Neural cell (in vitro differentiated cells): ENCODE measurements around the gene GAB2. TPM values are rescaled to one million over a fixed set of nuclear protein-coding genes. Genes with fewer than 3 reads are reported as not detected.

Experiments used
- H2AFZ ChIP-seq: fragments of 200-600, 300-800 bp; sonication (generic), shearing (Covaris generic); 2 replicates; pipeline ENCODE4 v1.6.0; 2014; ENCODE audit warnings: low read depth, mild to moderate bottlenecking, antibody characterized with exemption, low read length, moderate library complexity
- H3F3A ChIP-seq: fragments of 200-600 bp; shearing (Covaris generic); 2 replicates; pipeline ENCODE4 v1.6.1; 2016; ENCODE audit warnings: mild to moderate bottlenecking, moderate library complexity, mixed read lengths, antibody characterized with exemption, low read length; ENCODE audit not compliant: insufficient read depth, poor library complexity, severe bottlenecking
- H3K27ac ChIP-seq: fragments of 200-600, 300-800 bp; sonication (generic), shearing (Covaris generic); 2 replicates; pipeline ENCODE4 v1.5.1; 2014; ENCODE audit warnings: mild to moderate bottlenecking, low read length, moderate library complexity
- H3K27me3 ChIP-seq: fragments of 300-800, 200-600 bp; sonication (generic), shearing (Covaris generic); 2 replicates; pipeline ENCODE4 v1.6.0; 2014; ENCODE audit warnings: mild to moderate bottlenecking, low read depth, low read length, moderate library complexity; ENCODE audit not compliant: insufficient read depth
- H3K36me3 ChIP-seq: fragments of 300-800, 200-600 bp; sonication (generic), shearing (Covaris generic); 2 replicates; pipeline ENCODE4 v1.5.1; 2014; ENCODE audit warnings: mild to moderate bottlenecking, antibody characterized with exemption, low read length, moderate library complexity; ENCODE audit not compliant: insufficient read depth
- H3K4me2 ChIP-seq: fragments of 300-800, 200-600 bp; sonication (generic), shearing (Covaris generic); 2 replicates; pipeline ENCODE4 v1.6.0; 2014; ENCODE audit warnings: mild to moderate bottlenecking, low read length
- H3K4me3 ChIP-seq: fragments of 300-800, 200-600 bp; sonication (generic), shearing (Covaris generic); 2 replicates; pipeline ENCODE4 v1.5.1; 2014; ENCODE audit warnings: mild to moderate bottlenecking, low read length, moderate library complexity
- H3K79me2 ChIP-seq: fragments of 200-600 bp; shearing (Covaris generic); replicated peaks from 2 replicates; pipeline ENCODE4 v1.6.0; 2014; ENCODE audit warnings: mild to moderate bottlenecking, low read length, moderate library complexity; ENCODE audit not compliant: insufficient read depth
- H3K9ac ChIP-seq: fragments of 300-800, 200-600 bp; sonication (generic), shearing (Covaris generic); 2 replicates; pipeline ENCODE4 v1.6.1; 2016; ENCODE audit warnings: mild to moderate bottlenecking, low read length, mixed read lengths
- H3K9me2 ChIP-seq: fragments of 200-600 bp; shearing (Covaris generic); 2 replicates; pipeline ENCODE4 v1.6.1; 2016; ENCODE audit warnings: mild to moderate bottlenecking, low read length, mixed read lengths; ENCODE audit not compliant: insufficient read depth
- H3K9me3 ChIP-seq: fragments of 200-600, 300-800 bp; sonication (generic), shearing (Covaris generic); 2 replicates; pipeline ENCODE4 v1.6.1; 2016; ENCODE audit warnings: mild to moderate bottlenecking, mixed run types, low read length, moderate library complexity, mixed read lengths
- H4K20me1 ChIP-seq: fragments of 200-600 bp; shearing (Covaris generic); 2 replicates; pipeline ENCODE4 v1.6.1; 2016; ENCODE audit warnings: mild to moderate bottlenecking, mixed run types; ENCODE audit not compliant: insufficient read depth
- EP300 ChIP-seq: fragments of 450-650 bp; conservative IDR thresholded peaks from 2 replicates; pipeline ENCODE4 v1.6.1; 2014; ENCODE audit warnings: antibody characterized with exemption, mild to moderate bottlenecking, moderate library complexity; ENCODE audit not compliant: poor library complexity, severe bottlenecking
- EZH2 ChIP-seq: fragments of 200-600, 300-800 bp; shearing (Covaris generic), sonication (generic); IDR thresholded peaks from 2 replicates; pipeline ENCODE4 v1.6.1; 2014; ENCODE audit warnings: antibody characterized with exemption, low read length, borderline replicate concordance, mild to moderate bottlenecking; ENCODE audit not compliant: insufficient read depth, poor library complexity, severe bottlenecking
- MXI1 ChIP-seq: fragments of 450-650 bp; conservative IDR thresholded peaks from 2 replicates; pipeline ENCODE4 v1.6.1; 2014; ENCODE audit warnings: antibody characterized with exemption, mild to moderate bottlenecking; ENCODE audit not compliant: poor library complexity, severe bottlenecking
- POLR2AphosphoS5 ChIP-seq: IDR thresholded peaks from 2 replicates; pipeline ENCODE4 v1.6.1; 2012
- RAD21 ChIP-seq: fragments of 450-650 bp; conservative IDR thresholded peaks from 2 replicates; pipeline ENCODE4 v1.6.1; 2014; ENCODE audit warnings: antibody characterized with exemption, mild to moderate bottlenecking, moderate library complexity
- REST ChIP-seq: IDR thresholded peaks from 2 replicates; pipeline ENCODE4 v1.6.1; 2012; ENCODE audit warnings: borderline replicate concordance
- SMC3 ChIP-seq: fragments of 450-650 bp; conservative IDR thresholded peaks from 2 replicates; pipeline ENCODE4 v1.6.1; 2014; ENCODE audit warnings: antibody characterized with exemption, mild to moderate bottlenecking, moderate library complexity; ENCODE audit not compliant: poor library complexity
- TAF1 ChIP-seq: IDR thresholded peaks from 2 replicates; pipeline ENCODE4 v1.6.1; 2012; ENCODE audit warnings: low read depth
- polyA plus RNA-seq: library from polyadenylated mRNA; depleted of rRNA; stranded (reverse); fragments of >200 nt; gene quantifications from 2 replicates; pipeline ENCODE4 v1.2.3, GENCODE V29; 2014
- TF ChIP-seq, protein P1 (sequence below): fragments of 450-650 bp; IDR thresholded peaks from 2 replicates; pipeline ENCODE4 v1.5.1; 2014; ENCODE audit warnings: antibody characterized with exemption, mild to moderate bottlenecking, moderate library complexity; ENCODE audit not compliant: poor library complexity, severe bottlenecking

The GAB2 gene
- polyA plus RNA-seq, 1 donor from 2014 or later: 21.9 TPM

- Histone ChIP-seq H3K27ac (no peak overlapping the region), H4K20me1 (no peaks in the 10 kb centered on the region), H3F3A (no peaks in the 10 kb centered on the region), H3K4me3 (no peak overlapping the region), H3K9ac (no peak overlapping the region), H3K9me2 (no peaks in the 10 kb centered on the region), H3K27me3 (no peaks in the 10 kb centered on the region), H3K36me3 (no peaks in the 10 kb centered on the region), H3K4me2 (no peak overlapping the region), H3K9me3 (no peaks in the 10 kb centered on the region), H2AFZ (no peak overlapping the region), H3K79me2 (no peaks in the 10 kb centered on the region)
- TF ChIP-seq REST: no peak
- TF ChIP-seq SMC3: no peak
- no peak for TF ChIP-seq MXI1
- TF ChIP-seq, protein P1, sequence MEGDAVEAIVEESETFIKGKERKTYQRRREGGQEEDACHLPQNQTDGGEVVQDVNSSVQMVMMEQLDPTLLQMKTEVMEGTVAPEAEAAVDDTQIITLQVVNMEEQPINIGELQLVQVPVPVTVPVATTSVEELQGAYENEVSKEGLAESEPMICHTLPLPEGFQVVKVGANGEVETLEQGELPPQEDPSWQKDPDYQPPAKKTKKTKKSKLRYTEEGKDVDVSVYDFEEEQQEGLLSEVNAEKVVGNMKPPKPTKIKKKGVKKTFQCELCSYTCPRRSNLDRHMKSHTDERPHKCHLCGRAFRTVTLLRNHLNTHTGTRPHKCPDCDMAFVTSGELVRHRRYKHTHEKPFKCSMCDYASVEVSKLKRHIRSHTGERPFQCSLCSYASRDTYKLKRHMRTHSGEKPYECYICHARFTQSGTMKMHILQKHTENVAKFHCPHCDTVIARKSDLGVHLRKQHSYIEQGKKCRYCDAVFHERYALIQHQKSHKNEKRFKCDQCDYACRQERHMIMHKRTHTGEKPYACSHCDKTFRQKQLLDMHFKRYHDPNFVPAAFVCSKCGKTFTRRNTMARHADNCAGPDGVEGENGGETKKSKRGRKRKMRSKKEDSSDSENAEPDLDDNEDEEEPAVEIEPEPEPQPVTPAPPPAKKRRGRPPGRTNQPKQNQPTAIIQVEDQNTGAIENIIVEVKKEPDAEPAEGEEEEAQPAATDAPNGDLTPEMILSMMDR: no peak
- no peak for TF ChIP-seq EP300
- TF ChIP-seq TAF1: no peak
- TF ChIP-seq EZH2: no peak
These were observed 33.9 kb upstream of the GAB2 start for GRCh38 chr11:78451371-78452150.

DNA sequence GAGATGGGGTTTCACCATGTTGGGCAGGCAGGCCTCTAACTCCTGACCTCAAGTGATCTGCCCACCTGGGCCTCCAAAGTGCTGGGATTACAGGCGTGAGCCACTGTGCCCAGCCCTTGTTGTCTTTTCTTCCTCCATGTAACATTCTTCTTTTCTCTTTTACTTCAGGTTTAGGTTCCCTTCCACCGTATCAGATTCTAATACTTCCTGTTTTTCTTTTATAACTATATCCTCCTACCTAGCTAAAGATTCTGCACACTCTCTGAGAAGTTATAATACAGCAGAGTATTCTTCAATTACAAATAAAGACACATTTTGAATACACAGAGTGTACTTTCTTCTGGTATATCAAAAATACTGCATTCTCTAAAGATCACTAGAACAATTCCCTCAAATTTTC is 33.2 kb upstream of the GAB2 start:
- no peak overlapping the region for H2AFZ ChIP-seq
- TF ChIP-seq POLR2AphosphoS5: no peak
- no peak for TF ChIP-seq EZH2
- TF ChIP-seq SMC3: no peak
- no peak for TF ChIP-seq RAD21
- TF ChIP-seq, protein P1: no peak
- no peak for TF ChIP-seq MXI1
- TF ChIP-seq TAF1: no peak
- no peak for TF ChIP-seq REST
- TF ChIP-seq EP300: no peak
- no peaks in the 10 kb centered on the region for H3K36me3 ChIP-seq
- no peaks in the 10 kb centered on the region for H3K27me3 ChIP-seq
- no peak overlapping the region for H3K27ac ChIP-seq
- H4K20me1 ChIP-seq: no peaks in the 10 kb centered on the region
- no peak overlapping the region for H3K9ac ChIP-seq
- no peaks in the 10 kb centered on the region for H3F3A ChIP-seq
- no peaks in the 10 kb centered on the region for H3K9me3 ChIP-seq
- H3K4me3 ChIP-seq: no peak overlapping the region
- no peak overlapping the region for H3K4me2 ChIP-seq
- H3K9me2 ChIP-seq: no peaks in the 10 kb centered on the region
- H3K79me2 ChIP-seq: no peaks in the 10 kb centered on the region
